Small intestine (tissue), 7 donors: ENCODE measurements around the gene LRMDA. TPM values are rescaled to one million over a fixed set of nuclear protein-coding genes. Genes with fewer than 3 reads are reported as not detected.

ENCODE experiments used
- DNase-seq, 2 donors: peaks; one replicate each; pipeline versions ENCODE4 v3.0.0 to v3.0.0-alpha.2; 2013
- FAIRE-seq: peaks from 2 replicates; lab custom pipeline; 2012; peaks lifted over from hg19 to GRCh38; lab: Jason Lieb, UNC
- H3K27ac ChIP-seq, 3 donors: one replicate each; pipeline ENCODE4 v1.5.1; 2013; ENCODE audit warnings: low read length in 2 of 3, mild to moderate bottlenecking in 2 of 3, control low read depth in 1 of 3, inconsistent platforms in 1 of 3, low read depth in 1 of 3, moderate library complexity in 1 of 3
- H3K27me3 ChIP-seq, 3 donors: one replicate each; pipeline ENCODE4 v1.6.1; 2013; ENCODE audit warnings: low read length in 3 of 3, inconsistent platforms in 1 of 3; ENCODE audit not compliant: control insufficient read depth in 3 of 3, insufficient read depth in 3 of 3
- H3K36me3 ChIP-seq, 3 donors: one replicate each; pipeline ENCODE4 v1.6.1; 2013; ENCODE audit warnings: low read length in 3 of 3, inconsistent platforms in 1 of 3, low read depth in 1 of 3, mild to moderate bottlenecking in 1 of 3, moderate library complexity in 1 of 3; ENCODE audit not compliant: control insufficient read depth in 3 of 3, insufficient read depth in 2 of 3
- H3K4me1 ChIP-seq, 3 donors: one replicate each; pipeline ENCODE4 v1.6.1; 2013; ENCODE audit warnings: low read length in 2 of 3, inconsistent platforms in 1 of 3, low read depth in 1 of 3, mild to moderate bottlenecking in 1 of 3, moderate library complexity in 1 of 3; ENCODE audit not compliant: control insufficient read depth in 3 of 3, insufficient read depth in 2 of 3
- H3K4me3 ChIP-seq, 3 donors: one replicate each; pipeline ENCODE4 v1.5.1; 2013; ENCODE audit warnings: low read length in 3 of 3, control low read depth in 1 of 3, inconsistent platforms in 1 of 3, low read depth in 1 of 3, mild to moderate bottlenecking in 1 of 3, moderate library complexity in 1 of 3
- H3K9me3 ChIP-seq, 2 donors: one replicate each; pipeline ENCODE4 v1.6.1; 2013; ENCODE audit warnings: low read depth in 1 of 2, low read length in 1 of 2; ENCODE audit not compliant: control insufficient read depth in 2 of 2, insufficient read depth in 1 of 2
- WGBS, 3 donors: extraction: QIAGEN DNeasy Blood & Tissue Kit; methylation state at CpG; one replicate each; pipeline ENCODE4 v1.1.7; 2013; 5-methylcytosine and 5-hydroxymethylcytosine counted together
- polyA plus RNA-seq, 4 donors: library from polyadenylated mRNA; stranded (reverse) in 3 of 4; unstranded in 1 of 4; fragments of 200-250 nt in 3 of 4; fragments of 120-200 nt in 1 of 4; gene quantifications; one replicate each; pipeline versions ENCODE4 v1.2.1 to v1.2.3, GENCODE V29; 2013
- donor health status: healthy with polysubstance abuse.
- donor health status: control.
- donor health status: control.
- donor health status: Bipolar disorder and iron deficiency.
- donor health status: healthy.

LRMDA gene
- polyA plus RNA-seq, 4 donors: 5.6 to 16.2 (median 6.0) TPM; not detected in 1

- WGBS, 3 donors: 82 to 88% (median 86%) methylated on average over 5 of the region's 5 CpGs
- H3K9me3 ChIP-seq: peaks cover 0 to 3% of the 10 kb centered on the region in 2 donors
Measured at GRCh38 chr10:75827587-75828021, 396.2 kb downstream of the LRMDA start.

DNA sequence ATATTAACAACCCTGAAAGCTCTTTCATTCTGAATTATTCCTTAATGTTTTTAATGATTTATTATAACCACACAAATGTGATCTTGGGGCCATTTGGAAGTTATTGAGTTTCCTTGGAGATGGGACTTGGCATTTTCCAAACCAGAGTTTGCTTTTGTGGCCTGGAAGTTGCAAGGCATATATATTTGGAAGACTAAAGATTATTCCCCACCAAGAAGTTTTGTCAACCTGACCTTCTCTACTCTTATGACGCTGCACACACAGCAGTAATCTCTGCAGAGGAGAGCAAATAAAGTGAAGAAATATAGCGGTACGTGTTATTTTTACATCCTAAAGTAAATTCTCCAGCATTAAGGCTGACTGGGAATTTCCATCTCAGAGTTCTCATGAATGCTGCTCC lies 397.0 kb downstream of the LRMDA start:
- Histone ChIP-seq H3K9me3 (peaks cover 0 to 4% of the 10 kb centered on the region in 2 donors), H3K4me3 (no peak overlapping the region), H3K36me3 (no peaks in the 10 kb centered on the region), H3K27me3 (no peaks in the 10 kb centered on the region), H3K27ac (no peak overlapping the region), H3K4me1 (peaks cover 0 to 6% (median 0%) of the 10 kb centered on the region in 3 donors)
- FAIRE-seq (no peak), DNase-seq (no peak)
- WGBS, 3 donors: 75 to 88% (median 86%) methylated on average over 3 of the region's 3 CpGs

More at GRCh38 chr10:75827587-75828021, 396.2 kb downstream of the LRMDA start:
- Histone ChIP-seq H3K36me3 (no peaks in the 10 kb centered on the region), H3K27me3 (no peaks in the 10 kb centered on the region), H3K4me3 (no peak overlapping the region), H3K4me1 (peaks cover 0 to 6% (median 0%) of the 10 kb centered on the region in 3 donors), H3K27ac (no peak overlapping the region)
- FAIRE-seq (no peak), DNase-seq (no peak)

GRCh38 chr10:75836064-75836463 lies 404.6 kb downstream of the LRMDA start:
- H3K27me3 ChIP-seq: no peaks in the 10 kb centered on the region
- 69 to 94% (median 88%) methylated on average over 3 of the region's 3 CpGs for WGBS, 3 donors
- no peak overlapping the region for H3K27ac ChIP-seq
- peaks cover 0 to 4% of the 10 kb centered on the region in 2 donors for H3K9me3 ChIP-seq
- H3K36me3 ChIP-seq: no peaks in the 10 kb centered on the region
- FAIRE-seq (no peak), DNase-seq (no peak)
- no peaks in the 10 kb centered on the region for H3K4me1 ChIP-seq
- no peak overlapping the region for H3K4me3 ChIP-seq

- whole genome bisulfite sequencing, 3 donors: 66 to 91% (median 77%) methylated on average over 1 of the region's 1 CpG
- Histone ChIP-seq H3K9me3 (no peaks in the 10 kb centered on the region), H3K4me3 (no peak overlapping the region), H3K36me3 (no peaks in the 10 kb centered on the region), H3K27ac (no peak overlapping the region), H3K27me3 (no peaks in the 10 kb centered on the region), H3K4me1 (no peaks in the 10 kb centered on the region)
- FAIRE-seq (no peak), DNase-seq (no peak)
Measured at GRCh38 chr10:75838486-75838885, 407.1 kb downstream of the LRMDA start.

GRCh38 chr10:75839020-75839419 lies 407.6 kb downstream of the LRMDA start:
- H3K36me3 ChIP-seq: no peaks in the 10 kb centered on the region
- whole genome bisulfite sequencing, 3 donors: 85 to 94% (median 86%) methylated on average over 2 of the region's 2 CpGs
- no peak for FAIRE-seq

GRCh38 chr10:75841266-75841665 lies 409.8 kb downstream of the LRMDA start:
- no peak overlapping the region for H3K27ac ChIP-seq
- DNase-seq (no peak), FAIRE-seq (no peak)
- no peaks in the 10 kb centered on the region for H3K36me3 ChIP-seq
- no peaks in the 10 kb centered on the region for H3K9me3 ChIP-seq
- H3K27me3 ChIP-seq: no peaks in the 10 kb centered on the region
- H3K4me1 ChIP-seq: no peaks in the 10 kb centered on the region
- WGBS, 3 donors: 88 to 92% (median 91%) methylated on average over 3 of the region's 3 CpGs
- no peak overlapping the region for H3K4me3 ChIP-seq

More at GRCh38 chr10:75839020-75839419, 407.6 kb downstream of the LRMDA start:
- Histone ChIP-seq H3K9me3 (no peaks in the 10 kb centered on the region), H3K27me3 (no peaks in the 10 kb centered on the region), H3K4me3 (no peak overlapping the region), H3K4me1 (no peaks in the 10 kb centered on the region), H3K27ac (no peak overlapping the region)
- DNase-seq: no peak

DNA sequence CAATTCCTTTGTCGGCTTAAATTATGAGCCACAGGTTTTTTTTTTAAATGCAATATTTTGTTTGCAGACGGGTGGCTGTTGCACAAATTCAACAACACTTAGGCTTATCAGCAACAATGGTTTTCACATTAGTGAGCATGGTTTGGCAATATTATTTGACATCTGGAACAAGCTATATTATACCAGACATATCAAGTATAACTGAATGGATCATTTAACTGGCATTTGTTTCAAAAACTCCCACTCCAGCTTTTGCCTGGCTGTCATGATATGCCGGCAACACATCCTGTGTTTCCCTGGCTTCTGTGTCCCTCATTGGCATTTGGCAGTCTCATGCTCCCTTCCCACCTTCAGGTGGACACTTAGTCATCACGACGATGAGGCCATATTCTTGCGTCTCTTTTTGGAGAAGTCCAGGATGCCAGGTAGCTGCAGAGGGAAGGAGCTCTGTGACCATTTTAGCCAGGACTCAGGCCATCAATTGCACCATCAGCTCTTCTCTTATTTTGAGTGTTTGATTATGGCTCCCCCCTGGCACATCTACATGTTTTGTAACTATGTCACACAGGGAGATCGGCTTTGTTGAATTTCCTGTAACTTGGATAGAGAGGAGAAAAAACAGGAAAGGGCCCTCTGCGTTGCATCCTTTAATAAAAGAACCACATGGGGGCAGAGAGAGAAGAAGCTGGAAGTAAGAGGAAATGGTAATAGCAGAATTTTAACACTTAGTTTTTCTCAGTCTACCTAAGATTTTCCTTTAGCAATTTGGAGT lies 413.9 kb downstream of the LRMDA start:
- H3K4me1 ChIP-seq: no peaks in the 10 kb centered on the region
- no peaks in the 10 kb centered on the region for H3K9me3 ChIP-seq
- WGBS, 3 donors: 77 to 89% (median 86%) methylated on average over 8 of the region's 8 CpGs
- FAIRE-seq (no peak), DNase-seq (no peak)
- H3K4me3 ChIP-seq: no peak overlapping the region
- H3K27ac ChIP-seq: no peak overlapping the region
- H3K27me3 ChIP-seq: no peaks in the 10 kb centered on the region
- H3K36me3 ChIP-seq: no peaks in the 10 kb centered on the region

- H3K9me3 ChIP-seq: no peaks in the 10 kb centered on the region
- H3K4me1 ChIP-seq: no peaks in the 10 kb centered on the region
- H3K4me3 ChIP-seq: no peak overlapping the region
- H3K27me3 ChIP-seq: no peaks in the 10 kb centered on the region
- H3K27ac ChIP-seq: no peak overlapping the region
- DNase-seq (no peak), FAIRE-seq (no peak)
- no peaks in the 10 kb centered on the region for H3K36me3 ChIP-seq
Measured at GRCh38 chr10:75847477-75847876, 416.1 kb downstream of the LRMDA start.
